ENCODE results near the gene GUCY2D.

The GUCY2D gene

DNA sequence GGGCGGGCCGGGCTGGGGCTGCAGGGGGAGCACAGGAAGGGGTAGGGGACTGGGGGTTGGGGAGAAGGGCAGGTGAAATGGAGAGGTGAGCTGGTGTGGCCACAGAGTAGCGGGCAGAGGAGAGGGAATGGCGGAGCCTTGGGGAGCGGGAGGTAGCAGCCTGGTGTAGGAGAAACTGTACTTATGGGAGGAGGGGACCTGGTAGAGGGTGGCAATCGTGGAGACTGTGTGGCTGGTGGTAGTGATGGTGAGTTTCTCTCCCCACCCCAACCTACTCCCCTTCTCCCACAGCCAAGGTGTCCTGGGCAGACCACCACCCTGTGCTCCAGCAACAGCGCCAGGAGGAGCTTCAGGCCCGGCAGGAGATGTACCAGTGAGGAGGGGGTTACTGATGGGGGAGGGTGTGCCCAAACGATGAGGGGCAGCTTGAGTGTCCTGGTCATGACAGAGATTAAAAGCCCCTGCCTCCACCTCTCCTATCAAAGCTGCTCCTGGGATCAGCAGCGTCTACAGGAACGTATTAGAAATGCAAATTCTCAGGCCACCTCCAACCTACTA lies 37.3 kb downstream of the GUCY2D start:
- no peaks in the 10 kb centered on the region for H3K4me1 ChIP-seq (ENCODE audit: low read length)
- H4K20me1 ChIP-seq (ENCODE audit: insufficient read depth, low read length) = no peaks in the 10 kb centered on the region
- H3K9me2 ChIP-seq (replicated peaks; ENCODE audit: insufficient read depth, low read length) = no peaks in the 10 kb centered on the region
- peaks cover 74% of the 10 kb centered on the region for H3K27me3 ChIP-seq (replicated peaks; ENCODE audit: insufficient read depth, low read length)
- H3K36me3 ChIP-seq (replicated peaks; ENCODE audit: insufficient read depth, low read length) = no peaks in the 10 kb centered on the region
- no peak for DNase-seq
- no peak overlapping the region for H3K4me2 ChIP-seq (ENCODE audit: low read depth, low read length)
- no peak overlapping the region for H3K27ac ChIP-seq (ENCODE audit: low read length)
- H3F3A ChIP-seq (ENCODE audit: insufficient read depth, low read length) = no peaks in the 10 kb centered on the region
- TF ChIP-seq, protein P1, sequence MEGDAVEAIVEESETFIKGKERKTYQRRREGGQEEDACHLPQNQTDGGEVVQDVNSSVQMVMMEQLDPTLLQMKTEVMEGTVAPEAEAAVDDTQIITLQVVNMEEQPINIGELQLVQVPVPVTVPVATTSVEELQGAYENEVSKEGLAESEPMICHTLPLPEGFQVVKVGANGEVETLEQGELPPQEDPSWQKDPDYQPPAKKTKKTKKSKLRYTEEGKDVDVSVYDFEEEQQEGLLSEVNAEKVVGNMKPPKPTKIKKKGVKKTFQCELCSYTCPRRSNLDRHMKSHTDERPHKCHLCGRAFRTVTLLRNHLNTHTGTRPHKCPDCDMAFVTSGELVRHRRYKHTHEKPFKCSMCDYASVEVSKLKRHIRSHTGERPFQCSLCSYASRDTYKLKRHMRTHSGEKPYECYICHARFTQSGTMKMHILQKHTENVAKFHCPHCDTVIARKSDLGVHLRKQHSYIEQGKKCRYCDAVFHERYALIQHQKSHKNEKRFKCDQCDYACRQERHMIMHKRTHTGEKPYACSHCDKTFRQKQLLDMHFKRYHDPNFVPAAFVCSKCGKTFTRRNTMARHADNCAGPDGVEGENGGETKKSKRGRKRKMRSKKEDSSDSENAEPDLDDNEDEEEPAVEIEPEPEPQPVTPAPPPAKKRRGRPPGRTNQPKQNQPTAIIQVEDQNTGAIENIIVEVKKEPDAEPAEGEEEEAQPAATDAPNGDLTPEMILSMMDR (IDR thresholded peaks at IDR 0.05; ENCODE audit: low read length) = no peak
- no peak for TF ChIP-seq EZH2phosphoT487 (IDR thresholded peaks at IDR 0.05; ENCODE audit: low read length)
- TF ChIP-seq EZH2 (optimal IDR thresholded peaks at IDR 0.05; ENCODE audit: low read depth, low read length) = no peak
- no peak overlapping the region for H3K9ac ChIP-seq (ENCODE audit: low read length)
- H3K4me3 ChIP-seq (ENCODE audit: low read length) = no peak overlapping the region
- no peaks in the 10 kb centered on the region for H3K9me3 ChIP-seq (replicated peaks; ENCODE audit: insufficient read depth, low read length)
- no peaks in the 10 kb centered on the region for H3K79me2 ChIP-seq (ENCODE audit: low read length)
- H2AFZ ChIP-seq (ENCODE audit: low read length) = no peak overlapping the region

DNA sequence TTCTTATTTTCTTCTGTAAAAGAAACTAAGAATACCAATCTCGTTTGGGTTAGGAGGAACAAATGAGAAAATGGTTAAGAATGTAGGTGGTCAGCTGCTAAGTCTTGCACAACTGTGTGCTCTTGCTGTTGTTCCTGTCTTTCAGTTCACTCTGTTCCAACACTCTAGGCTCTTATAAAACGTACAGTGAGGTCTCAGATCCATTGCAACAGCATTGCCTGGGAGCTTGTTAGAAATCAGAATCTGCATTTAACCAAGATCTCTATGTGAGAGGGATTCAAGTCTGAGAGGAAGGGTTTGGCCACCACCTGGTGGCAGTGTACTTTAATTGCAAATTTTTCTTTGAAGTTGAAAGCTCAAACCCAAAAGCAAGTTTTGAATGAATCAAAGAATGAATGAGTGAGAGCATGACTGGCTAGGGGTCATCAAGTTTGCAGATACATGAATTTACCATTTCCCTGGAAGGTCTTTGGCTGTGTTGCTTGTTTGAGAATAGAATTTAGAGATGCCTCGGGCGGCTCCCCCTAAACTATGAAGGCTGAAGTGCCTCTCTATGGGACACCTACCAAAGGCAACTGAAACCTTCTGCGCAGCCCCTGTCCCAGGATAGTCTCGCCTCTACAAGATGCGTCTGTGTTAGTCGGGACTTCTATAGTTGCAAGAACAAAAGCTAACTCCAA lies 39.0 kb downstream of the GUCY2D start:
- no peaks in the 10 kb centered on the region for H3K9me3 ChIP-seq (replicated peaks; ENCODE audit: insufficient read depth, low read length)
- H3K27ac ChIP-seq (ENCODE audit: low read length) = no peak overlapping the region
- H4K20me1 ChIP-seq (ENCODE audit: insufficient read depth, low read length) = no peaks in the 10 kb centered on the region
- H3K4me2 ChIP-seq (ENCODE audit: low read depth, low read length) = no peak overlapping the region
- H3K4me3 ChIP-seq (ENCODE audit: low read length) = no peak overlapping the region
- peaks cover 76% of the 10 kb centered on the region for H3K27me3 ChIP-seq (replicated peaks; ENCODE audit: insufficient read depth, low read length)
- H2AFZ ChIP-seq (ENCODE audit: low read length) = no peak overlapping the region
- peak; percentile 57 for DNase-seq
- H3K36me3 ChIP-seq (replicated peaks; ENCODE audit: insufficient read depth, low read length) = no peaks in the 10 kb centered on the region
- no peak for TF ChIP-seq EZH2 (optimal IDR thresholded peaks at IDR 0.05; ENCODE audit: low read depth, low read length)
- TF ChIP-seq, protein P1 (IDR thresholded peaks at IDR 0.05; ENCODE audit: low read length) = peak; percentile 71
- no peaks in the 10 kb centered on the region for H3K9me2 ChIP-seq (replicated peaks; ENCODE audit: insufficient read depth, low read length)
- no peaks in the 10 kb centered on the region for H3F3A ChIP-seq (ENCODE audit: insufficient read depth, low read length)
- no peaks in the 10 kb centered on the region for H3K79me2 ChIP-seq (ENCODE audit: low read length)
- no peak overlapping the region for H3K9ac ChIP-seq (ENCODE audit: low read length)
- H3K4me1 ChIP-seq (ENCODE audit: low read length) = no peaks in the 10 kb centered on the region

DNA sequence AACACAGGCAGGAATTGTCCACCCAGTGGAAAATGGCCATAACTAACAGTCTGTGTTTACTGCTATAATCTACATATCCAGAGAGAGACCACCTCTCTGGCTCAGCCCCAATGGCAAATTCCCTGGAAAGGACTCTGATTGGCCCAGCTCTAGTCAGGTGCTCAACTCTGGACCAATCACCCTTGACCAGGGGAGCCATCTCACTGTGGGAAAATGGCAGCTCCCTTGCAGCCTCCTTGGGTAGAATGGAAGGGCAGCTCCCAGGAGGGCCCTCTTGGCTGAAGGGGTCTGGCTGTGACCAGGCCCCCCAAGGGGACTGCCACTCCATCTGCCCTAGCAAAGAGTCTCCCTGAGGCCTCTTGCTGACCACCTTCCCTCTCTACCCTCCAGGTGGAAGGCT lies 39.6 kb downstream of the GUCY2D start:
- peaks cover 77% of the 10 kb centered on the region for H3K27me3 ChIP-seq (replicated peaks; ENCODE audit: insufficient read depth, low read length)
- no peak for TF ChIP-seq EZH2 (optimal IDR thresholded peaks at IDR 0.05; ENCODE audit: low read depth, low read length)
- TF ChIP-seq, protein P1 (IDR thresholded peaks at IDR 0.05; ENCODE audit: low read length) = no peak
- TF ChIP-seq EZH2phosphoT487 (IDR thresholded peaks at IDR 0.05; ENCODE audit: low read length) = no peak
- no peaks in the 10 kb centered on the region for H4K20me1 ChIP-seq (ENCODE audit: insufficient read depth, low read length)
- H3K27ac ChIP-seq (ENCODE audit: low read length) = no peak overlapping the region
- H3K9me3 ChIP-seq (replicated peaks; ENCODE audit: insufficient read depth, low read length) = no peaks in the 10 kb centered on the region
- no peak overlapping the region for H3K4me2 ChIP-seq (ENCODE audit: low read depth, low read length)
- DNase-seq = no peak
- no peaks in the 10 kb centered on the region for H3K79me2 ChIP-seq (ENCODE audit: low read length)
- H3K4me1 ChIP-seq (ENCODE audit: low read length) = no peaks in the 10 kb centered on the region
- H3K9me2 ChIP-seq (replicated peaks; ENCODE audit: insufficient read depth, low read length) = no peaks in the 10 kb centered on the region
- H3K36me3 ChIP-seq (replicated peaks; ENCODE audit: insufficient read depth, low read length) = no peaks in the 10 kb centered on the region
- no peak overlapping the region for H3K9ac ChIP-seq (ENCODE audit: low read length)
- no peak overlapping the region for H2AFZ ChIP-seq (ENCODE audit: low read length)
- no peaks in the 10 kb centered on the region for H3F3A ChIP-seq (ENCODE audit: insufficient read depth, low read length)
- no peak overlapping the region for H3K4me3 ChIP-seq (ENCODE audit: low read length)
